IPS-20b (cell line): ENCODE measurements around the gene CD7.

Source experiments
- H3K27ac ChIP-seq: one replicate; pipeline ENCODE4 v1.5.1; 2013; ENCODE audit warnings: low read length
- H3K27me3 ChIP-seq: 2 replicates; pipeline ENCODE4 v1.6.1; 2013; ENCODE audit warnings: mild to moderate bottlenecking, low read length, inconsistent platforms; ENCODE audit not compliant: insufficient read depth
- H3K36me3 ChIP-seq: 2 replicates; pipeline ENCODE4 v1.6.1; 2013; ENCODE audit warnings: low read depth, mild to moderate bottlenecking, inconsistent platforms, low read length, moderate library complexity; ENCODE audit not compliant: insufficient read depth
- H3K4me1 ChIP-seq: 2 replicates; pipeline ENCODE4 v1.6.1; 2013; ENCODE audit warnings: mild to moderate bottlenecking, control low read depth, inconsistent platforms, low read length, moderate library complexity; ENCODE audit not compliant: insufficient read depth
- H3K4me3 ChIP-seq: 2 replicates; pipeline ENCODE4 v1.5.1; 2013; ENCODE audit warnings: mild to moderate bottlenecking, low read length, inconsistent platforms
- H3K9ac ChIP-seq: 2 replicates; pipeline ENCODE4 v1.6.1; 2013; ENCODE audit warnings: low read depth, mild to moderate bottlenecking, inconsistent platforms, low read length, moderate library complexity
- H3K9me3 ChIP-seq: 2 replicates; pipeline ENCODE4 v1.6.1; 2013; ENCODE audit warnings: mild to moderate bottlenecking, low read depth, low read length, inconsistent platforms; ENCODE audit not compliant: insufficient read depth

CD7 gene

GRCh38 chr17:82323514-82324234 lies 6.3 kb upstream of the CD7 start:
- Histone ChIP-seq H3K4me3 (no peak overlapping the region), H3K27me3 (peaks cover 7% of the 10 kb centered on the region), H3K36me3 (no peaks in the 10 kb centered on the region), H3K4me1 (peaks cover 6% of the 10 kb centered on the region; the same call in 1 of the 2 replicates), H3K27ac (no peak overlapping the region), H3K9ac (no peak overlapping the region), H3K9me3 (no peaks in the 10 kb centered on the region)

GRCh38 chr17:82322526-82323453 lies 5.4 kb upstream of the CD7 start:
- no peak overlapping the region for H3K27ac ChIP-seq
- H3K9ac ChIP-seq = no peak overlapping the region
- H3K36me3 ChIP-seq = no peaks in the 10 kb centered on the region
- H3K27me3 ChIP-seq = peaks cover 7% of the 10 kb centered on the region
- H3K9me3 ChIP-seq = no peaks in the 10 kb centered on the region
- H3K4me3 ChIP-seq = no peak overlapping the region
- peaks cover 2% of the 10 kb centered on the region; the same call in 1 of the 2 replicates for H3K4me1 ChIP-seq

GRCh38 chr17:82321947-82322466 lies 4.6 kb upstream of the CD7 start:
- no peaks in the 10 kb centered on the region for H3K9me3 ChIP-seq
- no peak overlapping the region for H3K27ac ChIP-seq
- H3K27me3 ChIP-seq = no peaks in the 10 kb centered on the region; the same call in 1 of the 2 replicates
- H3K36me3 ChIP-seq = no peaks in the 10 kb centered on the region
- no peak overlapping the region for H3K9ac ChIP-seq
- H3K4me1 ChIP-seq = no peaks in the 10 kb centered on the region; the same call in 1 of the 2 replicates
- H3K4me3 ChIP-seq = no peak overlapping the region

GRCh38 chr17:82320956-82321927 lies 3.8 kb upstream of the CD7 start:
- H3K9ac ChIP-seq = no peak overlapping the region
- no peaks in the 10 kb centered on the region; the same call in 1 of the 2 replicates for H3K27me3 ChIP-seq
- H3K36me3 ChIP-seq = no peaks in the 10 kb centered on the region
- H3K4me3 ChIP-seq = no peak overlapping the region; the same call in 1 of the 2 replicates
- H3K27ac ChIP-seq = no peak overlapping the region
- no peaks in the 10 kb centered on the region for H3K4me1 ChIP-seq
- no peaks in the 10 kb centered on the region for H3K9me3 ChIP-seq

- Histone ChIP-seq H3K4me1 (no peaks in the 10 kb centered on the region), H3K9ac (no peak overlapping the region)
Measured at GRCh38 chr17:82320140-82320840, 2.9 kb upstream of the CD7 start.

GRCh38 chr17:82319619-82320062 lies 2.2 kb upstream of the CD7 start:
- Histone ChIP-seq H3K4me3 (no peak overlapping the region), H3K27ac (no peak overlapping the region), H3K9me3 (no peaks in the 10 kb centered on the region), H3K4me1 (no peaks in the 10 kb centered on the region), H3K27me3 (peaks cover 6% of the 10 kb centered on the region; the same call in 1 of the 2 replicates), H3K9ac (no peak overlapping the region), H3K36me3 (no peaks in the 10 kb centered on the region)

More at GRCh38 chr17:82320140-82320840, 2.9 kb upstream of the CD7 start:
- no peak overlapping the region for H3K27ac ChIP-seq
- no peaks in the 10 kb centered on the region for H3K36me3 ChIP-seq
- H3K9me3 ChIP-seq = no peaks in the 10 kb centered on the region
- no peak overlapping the region for H3K4me3 ChIP-seq
- H3K27me3 ChIP-seq = peaks cover 6% of the 10 kb centered on the region; the same call in 1 of the 2 replicates

- Histone ChIP-seq H3K4me3 (no peak overlapping the region), H3K9me3 (no peaks in the 10 kb centered on the region), H3K36me3 (no peaks in the 10 kb centered on the region), H3K27ac (no peak overlapping the region), H3K9ac (no peak overlapping the region), H3K27me3 (peaks cover 6% of the 10 kb centered on the region; the same call in 1 of the 2 replicates), H3K4me1 (no peaks in the 10 kb centered on the region)
Measured at GRCh38 chr17:82318772-82319606, 1.6 kb upstream of the CD7 start.

GRCh38 chr17:82318169-82318498 lies 726 bp upstream of the CD7 start:
- H3K4me1 ChIP-seq = no peaks in the 10 kb centered on the region
- no peaks in the 10 kb centered on the region for H3K36me3 ChIP-seq
- peaks cover 6% of the 10 kb centered on the region; the same call in 1 of the 2 replicates for H3K27me3 ChIP-seq
- H3K9ac ChIP-seq = no peak overlapping the region
- H3K4me3 ChIP-seq = no peak overlapping the region
- H3K9me3 ChIP-seq = no peaks in the 10 kb centered on the region
- no peak overlapping the region for H3K27ac ChIP-seq

GRCh38 chr17:82316651-82317393 lies 586 bp downstream of the CD7 start:
- Histone ChIP-seq H3K27ac (no peak overlapping the region), H3K4me1 (no peaks in the 10 kb centered on the region), H3K9ac (no peak overlapping the region), H3K4me3 (no peak overlapping the region), H3K36me3 (no peaks in the 10 kb centered on the region), H3K27me3 (peaks cover 6% of the 10 kb centered on the region; the same call in 1 of the 2 replicates), H3K9me3 (no peaks in the 10 kb centered on the region)
